Endothelial cell (in vitro differentiated cells): ENCODE results near the gene RBPJL. TPM values are rescaled to one million over a fixed set of nuclear protein-coding genes. Genes with fewer than 3 reads are reported as not detected.

Source experiments
- DNase-seq: peaks from one replicate; pipeline ENCODE4 v3.0.0; 2021; ENCODE audit warnings: low spot score
- H3K27ac Mint-ChIP-seq: one replicate; pipeline ENCODE4 v1.8.0; 2021; ENCODE audit warnings: mixed read lengths, inconsistent platforms; ENCODE audit not compliant: unreplicated experiment
- H3K27me3 Mint-ChIP-seq: one replicate; pipeline ENCODE4 v1.8.0; 2021; ENCODE audit warnings: mild to moderate bottlenecking, moderate library complexity, mixed read lengths, inconsistent platforms; ENCODE audit not compliant: unreplicated experiment
- H3K36me3 Mint-ChIP-seq: one replicate; pipeline ENCODE4 v1.8.0; 2021; ENCODE audit warnings: mild to moderate bottlenecking, low read depth, mixed read lengths, inconsistent platforms; ENCODE audit not compliant: unreplicated experiment
- H3K4me1 Mint-ChIP-seq: one replicate; pipeline ENCODE4 v1.8.0; 2021; ENCODE audit warnings: mild to moderate bottlenecking, mixed read lengths, inconsistent platforms; ENCODE audit not compliant: unreplicated experiment
- H3K4me3 Mint-ChIP-seq: one replicate; pipeline ENCODE4 v1.8.0; 2021; ENCODE audit warnings: mild to moderate bottlenecking, mixed read lengths, inconsistent platforms; ENCODE audit not compliant: unreplicated experiment
- H3K9me3 Mint-ChIP-seq: one replicate; pipeline ENCODE4 v1.8.0; 2021; ENCODE audit warnings: mixed read lengths, inconsistent platforms; ENCODE audit not compliant: unreplicated experiment
- CTCF ChIP-seq: fragments of 200-600 bp; sonication (generic); IDR thresholded peaks from one replicate; pipeline ENCODE4 v1.5.0; 2021; ENCODE audit warnings: antibody characterized with exemption; ENCODE audit not compliant: unreplicated experiment
- total RNA-seq: library from RNA; stranded (reverse); fragmentation: NEBNext Ultra II Directional; extraction: Animal tissue kit (Norgen Biotek cat#: 25700); gene quantifications from one replicate; pipeline ENCODE4 v1.2.1, GENCODE V29; 2021; ENCODE audit not compliant: unreplicated experiment

Gene RBPJL
- total RNA-seq, 1 donor from 2014 or later = not detected

- H3K27me3 Mint-ChIP-seq = peaks cover 10% of the 10 kb centered on the region
Measured at GRCh38 chr20:45300961-45301360, 5.7 kb upstream of the RBPJL start.

GRCh38 chr20:45301824-45302271, 4.8 kb upstream of the RBPJL start:
- Mint-ChIP-seq H3K4me3 (no peak overlapping the region), H3K27ac (no peak overlapping the region)
- no peak for TF ChIP-seq CTCF

More at GRCh38 chr20:45300961-45301360, 5.7 kb upstream of the RBPJL start:
- H3K36me3 Mint-ChIP-seq = no peaks in the 10 kb centered on the region
- no peak overlapping the region for H3K4me3 Mint-ChIP-seq
- no peak overlapping the region for H3K27ac Mint-ChIP-seq
- peak; percentile 52 for TF ChIP-seq CTCF
- H3K4me1 Mint-ChIP-seq = no peaks in the 10 kb centered on the region
- DNase-seq = peak; percentile 74
- no peaks in the 10 kb centered on the region for H3K9me3 Mint-ChIP-seq

GRCh38 chr20:45303586-45304463, 2.8 kb upstream of the RBPJL start:
- no peaks in the 10 kb centered on the region for H3K9me3 Mint-ChIP-seq
- H3K27ac Mint-ChIP-seq = no peak overlapping the region
- H3K27me3 Mint-ChIP-seq = peaks cover 10% of the 10 kb centered on the region
- peak overlapping the region; percentile 8 for H3K4me3 Mint-ChIP-seq
- H3K36me3 Mint-ChIP-seq = no peaks in the 10 kb centered on the region
- no peak for TF ChIP-seq CTCF
- no peak for DNase-seq
- no peaks in the 10 kb centered on the region for H3K4me1 Mint-ChIP-seq

More at GRCh38 chr20:45301824-45302271, 4.8 kb upstream of the RBPJL start:
- Mint-ChIP-seq H3K4me1 (no peaks in the 10 kb centered on the region), H3K36me3 (no peaks in the 10 kb centered on the region), H3K9me3 (no peaks in the 10 kb centered on the region), H3K27me3 (peaks cover 10% of the 10 kb centered on the region)
- no peak for DNase-seq

- Mint-ChIP-seq H3K27ac (no peak overlapping the region), H3K4me1 (no peaks in the 10 kb centered on the region), H3K4me3 (no peak overlapping the region), H3K9me3 (no peaks in the 10 kb centered on the region), H3K36me3 (no peaks in the 10 kb centered on the region), H3K27me3 (peaks cover 10% of the 10 kb centered on the region)
- DNase-seq = no peak
- no peak for TF ChIP-seq CTCF
Measured at GRCh38 chr20:45304464-45304999, 2.1 kb upstream of the RBPJL start.

- H3K9me3 Mint-ChIP-seq = no peaks in the 10 kb centered on the region
- H3K27me3 Mint-ChIP-seq = peaks cover 10% of the 10 kb centered on the region
- no peaks in the 10 kb centered on the region for H3K4me1 Mint-ChIP-seq
- no peak overlapping the region for H3K27ac Mint-ChIP-seq
- H3K36me3 Mint-ChIP-seq = no peaks in the 10 kb centered on the region
- H3K4me3 Mint-ChIP-seq = no peak overlapping the region
- DNase-seq = no peak
- TF ChIP-seq CTCF = no peak
Measured at GRCh38 chr20:45305262-45305661, 1.4 kb upstream of the RBPJL start.
